PC-9 (cell line): ENCODE measurements around the gene EPHB2. TPM values are rescaled to one million over a fixed set of nuclear protein-coding genes. Genes with fewer than 3 reads are reported as not detected.

Experiments used
- BruUV-seq: library from RNA; stranded (reverse); fragments of 400-500 nt; replicated peaks from 2 replicates; lab custom pipeline; 2021; lab: Mats Ljungman, UMichigan
- CTCF ChIA-PET: fragments of 300-600 bp; sonication (Branson Sonifier 250); formaldehyde crosslinking; loops from one replicate; lab custom pipeline; 2022; ENCODE audit warnings: antibody characterized with exemption; lab: Charles Lee
- POLR2A ChIA-PET: fragments of 300-600 bp; sonication (Branson Sonifier 250); formaldehyde crosslinking; loops from one replicate; lab custom pipeline; 2022; ENCODE audit warnings: antibody characterized with exemption; ENCODE audit not compliant: unreplicated experiment; lab: Charles Lee
- DNase-seq, 2 experiments: peaks; one replicate each; pipeline versions ENCODE4 v3.0.0 to v3.0.0-alpha.2; 2015 to 2022; ENCODE audit warnings: mixed read lengths in 1 of 2
- H2AFZ ChIP-seq: fragments of 200-600 bp; sonication (generic); 2 replicates; pipeline ENCODE4 v1.8.1; 2017; ENCODE audit warnings: antibody characterized with exemption
- H3F3A ChIP-seq: fragments of 200-600 bp; sonication (generic); 2 replicates; pipeline ENCODE4 v1.8.1; 2017; ENCODE audit warnings: antibody characterized with exemption, mild to moderate bottlenecking, low read depth; ENCODE audit not compliant: insufficient read depth
- H3K27ac ChIP-seq: fragments of 200-600 bp; sonication (generic); 2 replicates; pipeline ENCODE4 v1.6.1; 2016; ENCODE audit warnings: mixed run types
- H3K27me3 ChIP-seq: fragments of 200-600 bp; sonication (generic); 2 replicates; pipeline ENCODE4 v1.6.1; 2016; ENCODE audit warnings: low read depth, mixed run types; ENCODE audit not compliant: insufficient read depth
- H3K36me3 ChIP-seq: fragments of 200-600 bp; sonication (generic); 2 replicates; pipeline ENCODE4 v1.6.1; 2016; ENCODE audit warnings: low read depth, mixed run types
- H3K4me1 ChIP-seq: fragments of 200-600 bp; sonication (generic); replicated peaks from 2 replicates; pipeline ENCODE4 v1.6.1; 2016; ENCODE audit warnings: mixed run types; ENCODE audit not compliant: insufficient read depth
- H3K4me2 ChIP-seq: fragments of 200-600 bp; sonication (generic); 2 replicates; pipeline ENCODE4 v1.6.1; 2017; ENCODE audit warnings: mixed run types
- H3K4me3 ChIP-seq: fragments of 200-600 bp; sonication (generic); 2 replicates; pipeline ENCODE4 v1.6.1; 2016; ENCODE audit warnings: mixed run types
- H3K79me2 ChIP-seq: fragments of 200-600 bp; sonication (generic); 2 replicates; pipeline ENCODE4 v1.6.1; 2017; ENCODE audit warnings: low read depth, mixed run types
- H3K9me2 ChIP-seq: fragments of 200-600 bp; sonication (generic); 2 replicates; pipeline ENCODE4 v1.8.1; 2017; ENCODE audit warnings: mild to moderate bottlenecking; ENCODE audit not compliant: insufficient read depth
- H3K9me3 ChIP-seq: fragments of 200-600 bp; sonication (generic); 2 replicates; pipeline ENCODE4 v1.8.1; 2016; ENCODE audit warnings: low read depth; ENCODE audit not compliant: insufficient read depth
- H4K20me1 ChIP-seq: fragments of 200-600 bp; sonication (generic); 2 replicates; pipeline ENCODE4 v1.8.1; 2017; ENCODE audit not compliant: insufficient read depth
- CTCF ChIP-seq: fragments of 200-600 bp; sonication (generic); conservative IDR thresholded peaks from 2 replicates; pipeline ENCODE4 v1.6.1; 2017; ENCODE audit warnings: mixed run types, antibody characterized with exemption, mild to moderate bottlenecking, moderate library complexity
- EZH2 ChIP-seq: fragments of 200-600 bp; sonication (generic); IDR thresholded peaks from 2 replicates; pipeline ENCODE4 v1.8.0; 2017; ENCODE audit warnings: antibody characterized with exemption, low read depth
- intact Hi-C: fragments of 100-400 bp; cut with micrococcal nuclease; formaldehyde crosslinking; loops from one replicate; pipeline ENCODE4 v1.10.0; 2022; ENCODE audit not compliant: unreplicated experiment
- total RNA-seq: library from RNA; stranded (reverse); gene quantifications from 2 replicates; pipeline ENCODE4 v1.2.3, GENCODE V29; 2021

The EPHB2 gene
- total RNA-seq, 1 experiment from 2014 or later: 26.7 TPM

DNA sequence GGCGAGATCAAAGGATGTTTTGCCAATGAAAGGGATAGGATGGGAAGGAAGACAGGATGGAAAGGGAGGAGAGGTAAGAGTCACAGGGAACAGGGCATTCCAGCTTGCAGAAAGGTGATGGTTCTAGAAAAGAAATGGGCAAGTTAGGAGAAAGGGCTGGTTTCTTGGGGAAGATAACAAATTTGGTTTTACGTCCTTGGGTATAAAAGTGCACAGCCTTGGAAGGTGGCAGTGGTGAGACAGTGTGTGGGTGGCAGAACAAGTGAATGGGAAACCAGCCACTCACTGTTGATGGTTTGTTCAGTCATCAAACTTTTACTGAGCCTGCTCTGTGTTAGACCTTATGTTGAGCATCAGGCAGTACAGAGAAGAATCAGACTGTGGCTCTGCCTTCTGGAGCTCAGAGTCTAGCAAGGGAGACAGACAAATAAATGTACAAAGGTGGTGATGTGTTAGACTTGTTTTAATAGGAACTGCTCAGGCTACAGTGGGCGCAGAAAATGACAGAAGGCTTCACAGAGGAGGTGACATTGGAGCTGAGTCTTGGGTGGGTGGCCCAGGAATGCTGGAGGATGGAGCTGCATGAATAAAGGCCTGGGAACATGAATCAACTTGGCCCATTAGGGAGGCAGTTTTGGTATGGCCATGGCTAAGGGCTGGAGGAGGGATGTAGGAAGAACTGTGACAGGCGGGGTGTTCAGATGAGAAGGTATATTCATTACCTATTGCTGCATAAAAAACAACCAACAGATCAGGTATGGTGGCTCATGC, 76.3 kb downstream of the EPHB2 start:
- Histone ChIP-seq H3K27me3 (no peaks in the 10 kb centered on the region), H3K36me3 (no peaks in the 10 kb centered on the region), H3K4me1 (no peaks in the 10 kb centered on the region), H3K4me2 (no peak overlapping the region), H3K79me2 (no peaks in the 10 kb centered on the region), H3K4me3 (no peak overlapping the region), H3K9me2 (no peaks in the 10 kb centered on the region), H3K27ac (no peak overlapping the region), H2AFZ (no peak overlapping the region), H3F3A (no peaks in the 10 kb centered on the region), H3K9me3 (no peaks in the 10 kb centered on the region), H4K20me1 (no peaks in the 10 kb centered on the region)
- CTCF ChIA-PET: no interaction called here
- POLR2A ChIA-PET: no interaction called here
- intact Hi-C loops: no loop called here
- BruUV-seq: no TSS peak
- TF ChIP-seq CTCF (no peak), EZH2 (no peak)
- DNase-seq: no peak

DNA sequence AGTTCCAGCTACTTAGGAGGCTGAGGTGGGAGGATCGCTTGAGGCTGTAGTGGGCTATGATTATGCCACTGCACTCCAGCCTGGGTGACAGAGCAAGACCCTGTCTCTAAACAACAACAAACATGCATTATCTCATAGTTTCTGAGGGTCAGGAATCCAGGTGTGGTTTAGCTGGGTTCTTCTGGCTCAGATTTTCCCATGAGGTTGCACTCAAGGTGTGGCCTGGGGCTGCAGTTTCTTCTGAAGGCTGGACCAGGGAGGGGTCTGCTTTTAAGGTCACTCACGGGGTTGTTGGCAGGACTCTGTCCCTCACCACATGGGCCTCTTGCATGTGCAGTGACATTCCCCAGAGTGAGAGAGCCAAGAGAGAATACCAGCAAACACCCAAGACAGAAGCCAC, 77.0 kb downstream of the EPHB2 start:
- Histone ChIP-seq H3K4me3 (no peak overlapping the region), H2AFZ (no peak overlapping the region), H3K27me3 (no peaks in the 10 kb centered on the region), H3K4me1 (no peaks in the 10 kb centered on the region), H3K4me2 (no peak overlapping the region), H3K9me3 (no peaks in the 10 kb centered on the region), H4K20me1 (no peaks in the 10 kb centered on the region), H3F3A (no peaks in the 10 kb centered on the region), H3K36me3 (no peaks in the 10 kb centered on the region), H3K9me2 (no peaks in the 10 kb centered on the region), H3K27ac (no peak overlapping the region), H3K79me2 (no peaks in the 10 kb centered on the region)
- POLR2A ChIA-PET: interaction anchor here (0.6 kb wide), 1 partner anchor 956 kb away, joined by 8 read pairs; no protein-coding TSS in a partner anchor
- no peak for TF ChIP-seq CTCF
- no peak for TF ChIP-seq EZH2
- CTCF ChIA-PET: interaction anchor here (1.6 kb wide), 1 partner anchor 74 kb away, joined by 4 read pairs; no protein-coding TSS in a partner anchor
- no TSS peak for BruUV-seq
- intact Hi-C loops: no loop called here
- peak in 1 of 2 experiments; percentile 30 for DNase-seq

DNA sequence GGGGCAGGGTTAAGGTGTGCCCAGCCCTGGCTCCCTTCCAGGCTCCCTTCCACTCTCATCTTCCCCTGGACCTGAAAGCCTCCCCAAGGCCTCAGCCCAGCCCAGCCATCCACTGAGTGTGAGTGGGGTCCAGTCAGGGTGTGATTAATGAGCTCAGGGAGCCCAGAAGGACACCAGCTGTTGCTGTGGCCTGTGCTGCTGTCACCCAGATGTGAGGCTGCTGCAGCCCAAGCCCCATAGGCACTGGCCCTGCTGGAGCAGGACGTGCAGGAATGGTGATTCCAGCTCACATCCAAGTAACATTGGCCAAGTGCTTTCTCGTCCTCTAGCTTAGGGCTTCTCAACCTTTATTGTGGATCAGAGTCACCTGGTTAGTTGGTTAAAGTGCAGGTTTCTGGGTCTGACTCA, 77.6 kb downstream of the EPHB2 start:
- no TSS peak for BruUV-seq

More for the DNA sequence above, 77.6 kb downstream of the EPHB2 start:
- DNase-seq: peak in 1 of 2 experiments; percentile 31
- Histone ChIP-seq H2AFZ (no peak overlapping the region), H3K4me1 (no peaks in the 10 kb centered on the region), H3K36me3 (no peaks in the 10 kb centered on the region), H3F3A (no peaks in the 10 kb centered on the region), H3K27me3 (no peaks in the 10 kb centered on the region), H3K79me2 (no peaks in the 10 kb centered on the region), H3K27ac (no peak overlapping the region), H3K4me2 (no peak overlapping the region), H3K4me3 (no peak overlapping the region), H3K9me3 (no peaks in the 10 kb centered on the region), H4K20me1 (no peaks in the 10 kb centered on the region), H3K9me2 (no peaks in the 10 kb centered on the region)
- intact Hi-C loops: no loop called here
- ChIA-PET POLR2A (interaction anchor here (0.6 to 0.9 kb wide), 4 partner anchors 39 to 956 kb away, joined by 4 to 16 read pairs (median 10); no protein-coding TSS in a partner anchor), CTCF (interaction anchor here (1.6 kb wide), 1 partner anchor 73 kb away, joined by 4 read pairs; no protein-coding TSS in a partner anchor)
- TF ChIP-seq EZH2: no peak
- TF ChIP-seq CTCF: no peak
